HCT116 (cell line): ENCODE measurements around the gene ZNHIT3.

ENCODE experiments used
- EZH2phosphoT487 ChIP-seq: fragments of 200-600 bp; IDR thresholded peaks from 2 replicates; pipeline ENCODE4 v1.6.1; 2018; ENCODE audit warnings: antibody characterized with exemption, borderline replicate concordance
- POLR2A ChIP-seq: IDR thresholded peaks from 2 replicates; pipeline ENCODE4 v1.7.0; 2011; ENCODE audit warnings: borderline replicate concordance; ENCODE audit not compliant: insufficient read depth, insufficient read length; ENCODE audit errors: extremely low read depth
- POLR2AphosphoS5 ChIP-seq: IDR thresholded peaks from 2 replicates; pipeline ENCODE4 v1.6.1; 2011; ENCODE audit warnings: mild to moderate bottlenecking, low read depth, low read length, moderate library complexity
- RAD21 ChIP-seq: IDR thresholded peaks from 2 replicates; pipeline ENCODE4 v1.6.1; 2012; ENCODE audit warnings: low read depth, mild to moderate bottlenecking
- TF ChIP-seq, protein P1 (sequence below), 3 experiments: fragments of 200-600 bp in 1 of 3; sonication (generic) in 1 of 3; IDR thresholded peaks in 2 of 3; conservative IDR thresholded peaks in 1 of 3; 2 replicates each; pipeline ENCODE4 v1.5.1; 2012 to 2017; ENCODE audit warnings: low read depth in 2 of 3, low read length in 2 of 3, antibody characterized with exemption in 1 of 3, borderline replicate concordance in 1 of 3, control low read depth in 1 of 3, mild to moderate bottlenecking in 1 of 3, mixed read lengths in 1 of 3, mixed run types in 1 of 3, moderate library complexity in 1 of 3; ENCODE audit not compliant: insufficient read depth in 1 of 3
- TF ChIP-seq, protein P2 (sequence below): IDR thresholded peaks from 2 replicates; pipeline ENCODE4 v1.6.1; 2012
- TF ChIP-seq, protein P3 (sequence below): IDR thresholded peaks from 2 replicates; pipeline ENCODE4 v1.6.1; 2012
- TF ChIP-seq, protein P4 (sequence below): IDR thresholded peaks from 2 replicates; pipeline ENCODE4 v1.6.1; 2011; ENCODE audit warnings: mild to moderate bottlenecking, low read length, moderate library complexity; ENCODE audit not compliant: insufficient replicate concordance; ENCODE audit errors: extremely low read depth

DNA sequence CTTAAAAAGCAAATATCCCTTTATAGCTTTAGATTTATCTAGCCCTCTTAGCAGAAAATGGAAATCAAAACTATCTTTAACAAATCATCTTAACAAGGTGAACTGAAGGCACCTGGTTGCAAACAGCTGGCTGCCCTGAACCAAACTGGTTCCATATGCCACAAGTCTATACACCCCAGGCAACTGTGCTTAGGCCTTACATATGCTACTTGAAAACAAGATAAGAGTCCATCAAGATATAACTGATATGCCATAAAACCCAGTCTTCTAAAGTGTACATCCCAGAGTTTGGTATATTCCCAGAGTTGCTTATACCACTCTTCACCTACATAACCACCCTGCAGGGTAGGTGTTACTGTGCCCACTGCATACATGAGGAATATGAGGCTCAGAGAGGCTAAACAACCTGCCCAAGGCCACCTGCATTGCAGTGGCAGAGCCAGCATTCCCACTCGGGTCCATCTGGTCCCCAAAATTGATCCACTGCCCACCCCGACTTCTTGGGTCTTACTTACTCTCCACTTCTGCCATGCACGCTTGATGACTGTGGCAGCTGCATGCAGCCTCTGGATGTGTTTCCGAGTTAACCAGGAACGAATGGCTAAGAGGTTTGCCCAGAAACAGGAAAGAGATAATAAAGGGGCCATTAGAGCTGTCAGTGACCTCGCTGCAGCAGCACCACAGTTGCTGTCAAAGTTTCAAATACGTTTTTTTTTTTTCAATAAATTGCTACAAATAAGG, 12.2 kb downstream of the ZNHIT3 start:
- TF ChIP-seq, protein P1, sequence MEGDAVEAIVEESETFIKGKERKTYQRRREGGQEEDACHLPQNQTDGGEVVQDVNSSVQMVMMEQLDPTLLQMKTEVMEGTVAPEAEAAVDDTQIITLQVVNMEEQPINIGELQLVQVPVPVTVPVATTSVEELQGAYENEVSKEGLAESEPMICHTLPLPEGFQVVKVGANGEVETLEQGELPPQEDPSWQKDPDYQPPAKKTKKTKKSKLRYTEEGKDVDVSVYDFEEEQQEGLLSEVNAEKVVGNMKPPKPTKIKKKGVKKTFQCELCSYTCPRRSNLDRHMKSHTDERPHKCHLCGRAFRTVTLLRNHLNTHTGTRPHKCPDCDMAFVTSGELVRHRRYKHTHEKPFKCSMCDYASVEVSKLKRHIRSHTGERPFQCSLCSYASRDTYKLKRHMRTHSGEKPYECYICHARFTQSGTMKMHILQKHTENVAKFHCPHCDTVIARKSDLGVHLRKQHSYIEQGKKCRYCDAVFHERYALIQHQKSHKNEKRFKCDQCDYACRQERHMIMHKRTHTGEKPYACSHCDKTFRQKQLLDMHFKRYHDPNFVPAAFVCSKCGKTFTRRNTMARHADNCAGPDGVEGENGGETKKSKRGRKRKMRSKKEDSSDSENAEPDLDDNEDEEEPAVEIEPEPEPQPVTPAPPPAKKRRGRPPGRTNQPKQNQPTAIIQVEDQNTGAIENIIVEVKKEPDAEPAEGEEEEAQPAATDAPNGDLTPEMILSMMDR (IDR thresholded peaks at IDR 0.05 in 2 of 3, conservative IDR thresholded peaks at IDR 0.05 in 1 of 3; ENCODE audit: borderline replicate concordance in 1 of 3, insufficient read depth in 1 of 3, low read depth in 2 of 3, low read length in 2 of 3): no peak
- TF ChIP-seq, protein P2, sequence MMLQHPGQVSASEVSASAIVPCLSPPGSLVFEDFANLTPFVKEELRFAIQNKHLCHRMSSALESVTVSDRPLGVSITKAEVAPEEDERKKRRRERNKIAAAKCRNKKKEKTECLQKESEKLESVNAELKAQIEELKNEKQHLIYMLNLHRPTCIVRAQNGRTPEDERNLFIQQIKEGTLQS: no peak
- no peak for TF ChIP-seq POLR2AphosphoS5
- no peak for TF ChIP-seq EZH2phosphoT487
- no peak for TF ChIP-seq POLR2A
- TF ChIP-seq, protein P3, sequence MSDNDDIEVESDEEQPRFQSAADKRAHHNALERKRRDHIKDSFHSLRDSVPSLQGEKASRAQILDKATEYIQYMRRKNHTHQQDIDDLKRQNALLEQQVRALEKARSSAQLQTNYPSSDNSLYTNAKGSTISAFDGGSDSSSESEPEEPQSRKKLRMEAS: no peak
- TF ChIP-seq, protein P4, sequence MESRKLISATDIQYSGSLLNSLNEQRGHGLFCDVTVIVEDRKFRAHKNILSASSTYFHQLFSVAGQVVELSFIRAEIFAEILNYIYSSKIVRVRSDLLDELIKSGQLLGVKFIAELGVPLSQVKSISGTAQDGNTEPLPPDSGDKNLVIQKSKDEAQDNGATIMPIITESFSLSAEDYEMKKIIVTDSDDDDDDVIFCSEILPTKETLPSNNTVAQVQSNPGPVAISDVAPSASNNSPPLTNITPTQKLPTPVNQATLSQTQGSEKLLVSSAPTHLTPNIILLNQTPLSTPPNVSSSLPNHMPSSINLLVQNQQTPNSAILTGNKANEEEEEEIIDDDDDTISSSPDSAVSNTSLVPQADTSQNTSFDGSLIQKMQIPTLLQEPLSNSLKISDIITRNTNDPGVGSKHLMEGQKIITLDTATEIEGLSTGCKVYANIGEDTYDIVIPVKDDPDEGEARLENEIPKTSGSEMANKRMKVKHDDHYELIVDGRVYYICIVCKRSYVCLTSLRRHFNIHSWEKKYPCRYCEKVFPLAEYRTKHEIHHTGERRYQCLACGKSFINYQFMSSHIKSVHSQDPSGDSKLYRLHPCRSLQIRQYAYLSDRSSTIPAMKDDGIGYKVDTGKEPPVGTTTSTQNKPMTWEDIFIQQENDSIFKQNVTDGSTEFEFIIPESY: no peak
- no peak for TF ChIP-seq RAD21
